RKO (cell line): ENCODE results near the gene EDN2.
A peak's percentile ranks its signal among the peaks of the same experiment; 100 is the strongest.

Source experiments
- DNase-seq: peaks from one replicate; pipeline ENCODE4 v3.0.0-alpha.2; 2016; ENCODE audit warnings: low spot score

Gene EDN2

DNA sequence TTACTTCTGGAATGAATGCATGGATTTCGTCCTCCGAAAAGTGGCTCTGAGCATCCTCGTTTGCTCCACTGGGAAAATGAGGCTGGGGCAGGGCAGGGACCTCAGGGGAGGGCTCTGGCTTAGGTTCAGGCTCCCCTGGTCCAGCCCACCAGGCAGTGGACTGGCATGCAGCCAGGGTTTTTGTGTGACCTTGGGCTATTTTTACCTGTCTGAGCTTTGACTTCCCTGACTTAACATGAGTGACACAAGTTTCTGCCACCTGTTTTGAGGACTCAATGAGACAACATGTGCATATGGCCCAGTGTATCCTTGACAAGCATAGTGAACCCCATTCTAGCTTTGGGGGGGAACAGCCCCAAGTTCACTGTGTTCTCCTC, 32.6 kb upstream of the EDN2 start:
- no peak for DNase-seq

DNA sequence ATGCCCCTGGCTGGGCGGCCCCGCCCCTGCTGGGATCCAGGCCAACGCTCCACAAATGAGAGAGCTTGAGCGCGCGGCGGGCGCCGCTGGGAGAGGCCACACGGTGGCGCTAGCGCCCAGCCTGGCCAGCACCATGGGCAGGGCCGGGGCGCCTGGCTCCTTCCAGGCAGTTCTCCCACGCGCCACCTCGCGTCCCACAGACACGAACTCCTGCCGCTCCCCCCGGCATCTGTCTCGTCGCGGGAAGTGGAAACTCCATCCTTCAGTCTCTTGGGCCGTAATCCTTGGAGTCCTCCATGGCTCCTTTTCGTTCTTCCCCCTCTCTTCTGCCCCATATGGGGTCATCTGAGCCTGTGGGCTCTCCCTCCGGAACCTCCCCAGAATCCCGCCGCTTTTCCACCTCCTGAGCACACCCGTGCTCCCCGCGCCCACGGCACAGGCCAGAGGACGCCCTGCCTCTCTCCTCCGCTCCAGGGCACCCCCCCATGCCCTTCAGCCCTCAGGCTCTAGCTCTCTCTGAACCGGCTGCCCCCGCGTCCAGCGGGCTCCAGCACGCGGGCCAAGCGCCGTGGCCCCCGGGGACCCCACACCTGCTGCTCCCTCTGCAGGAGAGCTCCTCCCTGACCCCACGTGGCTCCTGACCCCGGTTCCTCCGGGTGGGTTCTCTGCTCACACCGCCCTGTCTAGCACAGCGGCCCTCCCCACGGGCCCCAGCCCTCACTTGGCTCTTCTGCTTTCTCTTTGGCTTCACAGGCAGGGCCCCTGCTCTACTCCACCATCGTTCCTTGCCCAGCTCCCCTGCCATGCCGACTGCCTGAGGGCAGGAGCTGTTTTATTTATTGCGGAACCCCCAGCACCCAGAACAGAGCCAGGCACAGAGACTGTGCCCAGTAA, 31.9 kb upstream of the EDN2 start:
- peak; percentile 75 for DNase-seq

DNA sequence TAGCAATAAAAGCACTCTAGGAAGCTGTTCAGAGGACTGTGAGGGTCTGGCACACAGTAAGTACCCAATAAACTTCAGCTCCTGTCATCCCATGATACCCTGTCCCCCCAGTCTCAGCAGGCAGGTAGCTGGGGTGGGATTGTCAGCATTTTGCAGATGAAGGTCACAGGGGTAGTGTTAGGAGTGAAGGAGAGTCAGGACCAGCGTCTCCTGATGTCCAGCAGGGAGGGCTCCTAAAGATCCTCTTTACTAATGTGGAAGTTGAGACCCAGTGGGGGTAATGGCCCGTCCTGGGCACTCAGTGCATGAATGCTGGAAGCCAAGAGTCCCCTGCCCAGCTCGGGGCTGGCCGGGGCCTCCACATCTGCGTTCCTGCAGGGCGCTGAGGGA, 31.3 kb upstream of the EDN2 start:
- DNase-seq = no peak

DNA sequence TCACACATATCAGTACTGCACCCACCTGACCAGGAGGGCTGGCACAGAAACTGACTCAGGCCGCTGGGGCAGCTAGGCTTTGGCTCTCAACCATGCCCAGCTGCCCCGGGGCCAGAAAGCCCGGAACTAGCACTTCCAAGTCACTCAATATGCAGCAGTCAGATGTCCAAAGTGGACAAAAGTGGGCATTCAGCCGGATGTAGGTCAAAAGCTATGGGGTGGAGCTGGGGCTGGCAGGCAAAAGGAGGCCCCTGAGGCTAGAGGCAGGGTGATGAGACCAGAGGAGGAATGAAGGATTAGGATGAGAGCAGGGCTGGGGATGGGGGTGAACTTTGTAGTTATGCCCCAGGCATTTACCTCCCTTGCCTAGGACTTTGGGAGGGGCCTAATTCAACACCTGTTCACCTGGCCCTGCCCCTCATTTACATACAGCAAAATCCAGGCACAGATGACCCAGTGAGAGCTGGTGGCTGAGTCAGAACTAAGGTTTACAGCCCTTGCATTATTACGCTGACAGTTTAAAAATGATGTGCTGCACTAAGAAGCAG, 30.7 kb upstream of the EDN2 start:
- DNase-seq = no peak

DNA sequence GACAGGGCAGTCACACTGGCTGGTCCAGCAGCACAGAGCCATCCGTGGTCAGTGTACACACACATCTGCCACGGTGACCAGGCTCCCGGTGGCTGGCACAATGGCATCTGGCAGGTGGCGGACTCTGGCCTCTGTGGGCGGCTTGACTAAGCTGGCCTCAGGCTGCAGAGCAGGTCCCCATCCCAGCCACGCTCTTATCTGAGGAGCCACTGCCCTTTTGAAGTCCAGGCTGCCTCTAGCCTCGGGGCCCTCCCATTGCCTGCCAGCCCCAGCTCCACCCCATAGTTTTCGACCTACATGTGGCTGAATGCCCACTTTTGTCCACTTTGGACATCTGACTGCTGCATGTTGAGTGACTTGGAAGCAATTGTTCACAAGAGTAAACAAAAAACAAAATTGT, 29.9 kb upstream of the EDN2 start:
- no peak for DNase-seq

- no peak for DNase-seq
These were observed 28.9 kb upstream of the EDN2 start for GRCh38 chr1:41513383-41513735.

DNA sequence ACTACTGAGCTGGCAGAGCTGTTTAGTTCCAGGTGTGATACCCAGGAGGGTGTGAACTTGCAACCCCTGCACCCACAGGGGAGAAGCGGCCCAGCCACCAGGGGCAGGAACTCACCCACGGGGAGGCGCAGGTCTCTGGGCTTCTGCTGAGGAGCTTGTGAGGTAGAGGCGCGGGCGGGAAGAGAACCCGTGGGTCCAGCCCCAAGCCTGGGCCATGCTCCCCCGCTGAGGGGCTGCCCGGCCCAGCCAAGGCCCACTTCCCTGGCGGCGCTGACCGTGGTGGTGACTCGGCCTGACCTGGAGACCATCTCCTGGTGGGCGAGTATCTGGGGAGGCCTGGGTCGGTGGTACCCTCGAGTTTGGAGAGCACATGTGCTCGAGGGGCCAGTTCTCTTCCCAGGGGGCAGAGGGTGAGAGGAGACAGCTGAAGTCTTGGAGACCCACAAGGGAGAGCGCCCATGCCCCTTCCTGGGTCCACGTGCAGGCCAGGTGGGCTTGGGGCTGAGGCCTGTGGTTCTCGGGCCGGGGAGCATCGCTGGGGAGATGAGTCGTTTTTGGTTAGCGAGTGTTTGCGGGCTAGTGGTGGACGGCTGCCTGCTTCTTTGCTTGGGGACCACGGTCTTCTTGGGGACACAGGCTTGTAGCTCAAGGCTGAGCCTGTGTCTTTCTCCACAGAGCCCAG, 28.4 kb upstream of the EDN2 start:
- no peak for DNase-seq

- DNase-seq = no peak
These were observed 26.7 kb upstream of the EDN2 start for GRCh38 chr1:41511239-41511540.

DNA sequence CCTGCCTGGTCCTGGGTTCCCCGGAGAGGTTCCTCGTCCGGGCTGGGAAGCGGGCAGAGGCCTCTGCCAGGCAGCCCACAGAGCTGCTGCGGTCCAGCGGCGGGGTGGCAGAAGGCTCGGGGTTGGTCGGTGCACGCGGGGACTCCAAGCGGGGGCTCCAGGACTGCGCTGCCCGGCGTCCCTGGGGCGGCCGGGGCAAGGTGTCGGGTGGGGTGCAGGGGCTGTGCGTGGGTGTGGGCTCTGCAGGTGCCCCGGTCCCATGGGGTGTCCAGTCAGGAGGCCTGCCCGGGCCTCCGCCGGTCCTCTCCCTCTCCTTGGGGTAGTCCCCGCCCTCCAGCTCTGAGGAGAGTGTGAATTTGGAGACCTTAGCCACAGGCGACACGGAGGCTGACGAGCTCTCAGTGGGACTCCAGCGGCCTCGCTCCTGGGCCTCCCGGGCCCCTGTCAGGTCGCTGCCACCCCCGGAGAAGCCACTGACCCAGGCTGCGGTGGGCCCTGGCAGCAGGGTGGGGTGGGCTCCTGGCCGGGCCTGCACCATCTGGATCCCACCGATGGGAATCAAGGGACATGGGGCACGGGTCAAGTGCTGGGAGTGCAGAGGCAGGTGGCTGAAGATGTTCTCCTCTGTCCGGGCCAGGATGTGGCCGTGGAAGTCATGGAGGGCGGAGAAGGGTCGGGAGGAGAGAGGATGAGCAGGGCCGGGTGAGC, 26.2 kb upstream of the EDN2 start:
- DNase-seq = no peak

- DNase-seq = no peak
These were observed 24.8 kb upstream of the EDN2 start for GRCh38 chr1:41509270-41509671.

DNA sequence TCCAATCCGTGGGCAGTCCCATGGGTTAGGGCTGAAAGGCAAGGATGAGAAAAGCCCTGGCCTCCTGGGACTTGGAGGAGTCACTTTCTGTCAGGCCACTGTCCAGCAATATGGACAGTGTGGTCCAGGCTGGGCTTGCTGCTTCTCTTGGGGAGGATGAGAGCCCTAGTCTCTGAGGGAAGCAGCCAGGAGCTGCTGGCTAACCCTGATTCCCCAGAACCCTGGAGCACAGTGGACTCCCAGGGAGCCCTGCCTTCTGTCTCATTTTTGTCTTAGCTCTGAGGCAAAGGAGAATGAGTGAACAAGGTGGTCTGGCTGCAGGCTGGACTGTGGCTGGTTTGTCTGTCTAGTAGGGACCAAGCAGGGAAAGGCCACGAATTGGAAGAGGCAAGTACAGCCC, 23.8 kb upstream of the EDN2 start:
- no peak for DNase-seq

- no peak for DNase-seq
These were observed 23.4 kb upstream of the EDN2 start for GRCh38 chr1:41507836-41508235.

GRCh38 chr1:41507110-41507720, 22.7 kb upstream of the EDN2 start:
- no peak for DNase-seq

DNA sequence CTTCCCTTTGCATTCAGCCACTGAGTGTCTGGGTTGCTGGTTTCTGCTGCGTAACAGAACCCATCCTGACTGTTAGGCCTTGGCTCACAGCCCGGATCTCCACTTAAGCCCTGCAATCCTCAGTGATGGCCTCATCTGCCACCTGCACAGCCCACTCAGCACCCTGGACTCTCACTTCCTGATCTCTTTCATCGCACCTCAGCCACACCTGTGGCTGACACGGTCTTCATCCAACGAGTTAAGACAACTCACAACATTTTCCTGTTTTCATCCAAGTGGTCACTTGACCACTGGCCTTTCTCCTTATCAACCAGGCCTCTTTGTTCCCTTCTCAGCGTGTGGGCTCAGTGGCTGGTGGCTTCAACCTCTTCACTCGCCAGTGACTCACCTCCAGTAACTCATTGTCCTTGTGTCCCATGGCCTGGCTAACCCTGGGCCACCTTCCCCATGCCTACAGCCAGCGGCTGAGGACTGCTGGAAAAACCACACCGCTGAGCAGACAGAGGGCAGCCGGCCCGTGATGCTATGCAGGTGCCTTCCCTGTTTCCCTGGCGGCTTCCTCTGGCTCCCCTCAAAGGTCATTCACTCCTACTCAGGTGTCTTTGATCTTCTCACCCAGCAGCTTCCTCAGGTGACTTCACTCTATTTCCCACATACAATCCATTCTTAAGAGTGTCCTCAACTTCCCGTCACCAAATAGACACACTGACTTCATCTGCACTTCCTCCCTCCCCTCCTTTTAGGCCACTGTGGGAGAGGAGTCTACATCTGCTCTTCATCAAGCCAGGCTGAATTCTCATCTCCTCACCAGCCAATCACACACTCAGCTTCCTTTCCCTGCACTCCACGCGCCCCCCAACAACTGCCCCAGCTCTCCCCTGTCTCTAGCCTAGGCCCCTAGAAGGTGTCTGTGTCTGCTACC, 19.9 kb upstream of the EDN2 start:
- no peak for DNase-seq

GRCh38 chr1:41503538-41504113, 19.1 kb upstream of the EDN2 start:
- no peak for DNase-seq

DNA sequence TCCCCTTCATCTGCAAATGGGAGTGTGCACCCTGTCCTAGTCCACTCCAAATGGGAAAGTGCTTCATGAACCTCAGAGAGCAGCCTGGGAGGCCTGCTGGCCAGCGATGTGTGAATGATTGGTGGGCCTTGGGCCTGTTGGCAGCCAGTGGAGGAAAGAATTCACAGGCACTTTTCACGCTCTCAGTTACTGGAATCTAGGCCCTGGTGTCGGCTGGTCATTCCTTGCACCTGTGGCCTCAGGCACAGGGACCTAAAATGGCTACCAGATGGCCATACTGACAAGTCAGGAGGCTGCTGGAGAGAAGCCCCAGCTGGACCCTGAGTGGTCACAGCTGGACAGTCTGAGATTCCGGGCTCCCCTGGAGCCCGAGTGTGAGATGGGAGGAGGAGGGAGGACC, 18.4 kb upstream of the EDN2 start:
- DNase-seq = no peak

- no peak for DNase-seq
These were observed 17.1 kb upstream of the EDN2 start for GRCh38 chr1:41501581-41501980.

DNA sequence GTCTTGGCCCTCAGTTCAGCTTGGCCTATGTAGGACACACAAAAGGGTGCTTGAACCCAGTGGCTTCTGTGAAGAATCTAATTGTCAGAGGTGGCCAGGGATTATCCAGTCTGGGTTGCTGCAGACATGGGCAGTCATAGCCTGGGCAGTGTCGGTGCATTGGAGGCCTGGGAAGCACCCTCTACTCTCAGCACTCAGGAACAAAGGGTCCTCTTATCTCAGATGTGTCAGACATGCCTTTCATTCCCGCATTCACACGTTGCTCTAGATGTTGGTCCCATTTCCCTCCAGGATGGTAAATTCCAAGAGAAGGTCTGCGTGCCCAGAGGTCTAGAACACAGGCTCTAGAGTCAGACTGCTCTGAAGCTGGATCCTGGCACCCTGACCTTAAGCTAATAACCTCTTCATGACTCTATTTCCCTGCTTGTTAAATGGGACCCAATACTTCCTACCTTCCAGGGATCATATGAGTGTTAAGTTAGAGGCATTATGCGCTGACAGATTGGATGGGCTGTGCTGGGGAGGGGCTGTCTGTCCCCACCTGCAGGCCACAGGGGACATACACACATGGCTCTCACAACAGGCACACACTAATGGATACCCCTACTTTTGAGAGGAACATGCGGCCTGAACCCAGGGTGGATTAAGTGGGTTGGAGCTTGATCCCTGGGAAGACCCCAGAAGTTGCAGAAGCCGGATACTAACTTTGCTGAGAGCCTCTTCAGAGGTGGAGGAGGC, 16.5 kb upstream of the EDN2 start:
- DNase-seq = no peak

GRCh38 chr1:41500378-41500777, 15.9 kb upstream of the EDN2 start:
- DNase-seq = no peak

DNA sequence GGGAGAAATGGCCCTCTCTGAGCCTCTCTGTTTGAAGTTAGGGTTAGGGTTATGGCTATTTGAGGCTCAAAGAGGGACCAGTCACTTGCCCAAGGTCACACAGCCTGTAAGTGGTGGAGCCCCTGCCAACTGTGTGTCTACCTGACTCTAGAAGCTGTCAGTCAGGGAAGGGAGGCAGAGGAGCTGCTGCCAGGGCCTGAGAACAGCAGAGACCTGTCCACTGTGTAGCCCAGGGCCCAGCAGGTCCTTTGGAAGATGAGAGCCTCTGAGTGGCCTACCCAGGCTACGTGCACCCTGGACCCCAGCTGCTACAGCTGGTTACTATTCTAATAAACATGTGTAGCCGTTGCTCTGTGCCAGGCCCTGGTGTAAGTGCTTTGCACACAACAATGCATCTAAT, 15.1 kb upstream of the EDN2 start:
- DNase-seq = no peak
